Posterior vena cava (tissue), 2 donors: Measurements from ENCODE around the gene MROH7. TPM values are rescaled to one million over a fixed set of nuclear protein-coding genes. Genes with fewer than 3 reads are reported as not detected.

Source experiments
- DNase-seq: peaks from one replicate; pipeline ENCODE4 v3.0.0-alpha.2; 2020; ENCODE audit warnings: low spot score
- intact Hi-C, 2 donors: fragments of 100-400 bp; cut with DNase I; formaldehyde crosslinking; loops; one replicate each; pipeline versions ENCODE4 v1.14.1 to v1.14.2; 2022 to 2023
- total RNA-seq, 2 donors: library from RNA; stranded (reverse); fragmentation: NEBNext Ultra II Directional; extraction: Animal tissue kit (Norgen Biotek cat#: 25700); gene quantifications; one replicate each; pipeline ENCODE4 v1.2.1, GENCODE V29; 2021
- donor health status: DM: yes; HTN: yes; CAD: no.
- donor health status: DM: yes; HTN: yes; CAD: no.

The MROH7 gene
- total RNA-seq, 2 donors from 2014 or later: 2.5 to 4.8 TPM

DNA sequence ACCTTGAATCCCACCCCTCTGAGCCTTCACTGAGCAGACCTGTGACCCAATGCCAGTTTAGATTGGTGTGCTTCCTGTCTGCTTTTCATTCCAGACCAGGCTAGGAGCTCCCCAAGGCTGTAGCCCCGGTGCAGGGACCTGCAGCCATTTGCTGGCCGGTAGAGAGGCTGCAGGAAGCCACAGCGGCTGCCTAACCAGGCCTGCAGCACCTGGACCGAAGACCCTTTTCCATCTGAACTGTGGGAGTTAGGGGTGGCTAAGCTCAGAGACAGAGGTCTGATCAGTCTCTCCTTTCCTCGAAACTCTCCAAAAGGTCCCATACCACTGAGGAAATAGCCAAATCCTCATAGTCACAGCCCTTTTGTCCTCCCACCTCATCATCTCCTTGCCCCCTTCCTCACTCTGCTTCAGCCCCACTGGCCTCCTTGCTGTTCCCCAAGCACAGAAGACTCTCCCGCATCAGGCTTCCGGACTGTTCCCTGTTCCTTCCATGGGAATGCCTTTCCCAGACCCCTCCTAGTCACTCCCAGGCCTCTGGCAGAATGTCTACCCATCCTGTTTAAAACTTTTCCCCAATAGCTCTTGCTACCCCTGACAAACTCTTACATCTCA is 73.4 kb downstream of the MROH7 start:
- no peak for DNase-seq
- intact Hi-C loops: no loop called here

DNA sequence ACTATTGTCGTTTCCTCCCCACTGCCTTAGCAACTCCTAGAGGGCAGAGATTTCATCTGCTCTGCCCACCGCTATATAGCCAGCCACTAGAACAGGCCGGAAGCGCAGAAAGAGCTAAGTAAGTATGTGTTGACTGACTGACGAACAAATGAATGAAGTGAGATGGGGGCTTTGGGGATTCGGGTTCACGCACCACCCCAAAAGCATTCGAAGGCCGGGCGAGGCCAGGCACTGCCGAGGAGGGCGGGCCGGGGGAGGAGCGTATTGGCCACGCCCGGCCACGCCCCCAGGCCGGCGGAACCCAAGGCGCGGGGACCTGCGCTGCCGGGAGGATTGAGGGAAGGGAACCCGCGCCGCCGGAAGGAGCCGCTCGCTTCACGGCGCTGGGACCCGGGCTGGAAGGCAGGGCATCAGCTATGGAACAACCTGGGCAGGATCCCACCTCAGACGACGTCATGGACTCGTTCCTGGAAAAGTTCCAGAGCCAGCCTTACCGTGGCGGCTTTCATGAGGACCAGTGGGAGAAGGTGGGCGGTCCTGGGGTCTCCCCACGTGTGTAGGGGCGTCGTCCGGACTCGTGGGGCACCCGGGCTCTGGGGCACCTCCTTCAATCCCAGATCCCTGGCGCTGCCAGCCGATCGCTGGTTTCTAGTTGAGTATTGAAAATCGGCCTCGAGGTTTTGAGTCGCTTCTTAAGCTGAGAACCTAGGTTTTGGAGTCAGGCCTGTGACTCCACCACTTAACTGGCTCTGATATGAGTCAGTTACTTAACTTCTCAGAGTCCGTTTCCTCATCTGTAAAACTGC is 74.1 kb downstream of the MROH7 start, which contains the start of gene TTC4:
TTC4 (plus strand) TSS at position 369 of the 806 bp plus-strand sequence; CDS start at position 417, 48 bp downstream.
- intact Hi-C loops: no loop called here
- DNase-seq: peak; percentile 96

DNA sequence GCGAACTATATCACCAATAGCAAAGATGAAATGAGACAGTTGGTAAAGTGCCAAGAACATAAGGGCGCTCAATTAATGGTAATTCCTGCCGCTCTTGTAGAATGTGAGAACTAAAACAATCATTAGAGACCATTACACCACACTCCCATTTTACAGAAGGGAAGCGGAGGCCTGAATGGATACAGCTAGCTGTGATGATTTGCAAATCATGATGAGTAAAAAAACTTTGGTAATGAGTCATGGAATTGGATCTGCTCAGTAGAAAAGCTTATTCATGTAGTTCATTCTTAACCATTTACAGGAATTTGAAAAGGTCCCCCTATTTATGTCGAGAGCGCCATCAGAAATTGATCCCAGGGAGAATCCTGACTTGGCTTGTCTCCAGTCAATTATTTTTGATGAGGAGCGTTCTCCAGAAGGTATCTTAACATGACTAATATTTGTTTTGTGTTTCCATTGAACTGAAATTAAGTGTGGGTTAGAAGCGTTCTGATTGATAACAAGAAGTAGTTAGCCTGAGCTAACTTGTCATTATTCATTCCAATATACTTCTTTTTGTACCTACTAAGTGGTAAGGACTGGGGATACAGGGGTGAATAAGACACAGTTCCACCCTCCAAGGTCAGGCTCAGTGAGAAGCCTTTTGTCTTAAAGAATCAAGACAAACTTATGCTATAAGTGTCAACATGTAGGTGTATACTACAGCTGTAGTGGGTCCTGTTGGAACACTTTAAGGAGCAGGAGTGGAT is 74.9 kb downstream of the MROH7 start:
- intact Hi-C loops: no loop called here
- no peak for DNase-seq

DNA sequence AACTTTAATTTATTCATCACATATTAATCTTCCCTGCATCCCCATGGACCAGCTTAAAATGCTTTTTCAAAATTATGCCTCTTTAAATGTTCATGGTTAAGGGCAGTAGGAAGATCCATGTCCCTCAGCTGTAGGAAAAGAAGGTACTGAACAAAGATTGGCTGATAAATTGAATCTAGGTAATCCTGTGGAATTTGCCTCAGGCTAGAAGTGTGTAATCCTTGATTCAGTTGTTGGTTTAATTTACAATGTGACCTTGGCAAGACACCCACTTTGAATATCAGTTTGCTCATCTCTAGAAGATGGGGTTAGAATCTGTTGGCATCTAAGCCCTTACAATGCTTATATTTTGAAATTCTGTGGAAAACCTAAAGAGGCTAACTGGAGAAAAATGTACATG is 80.1 kb downstream of the MROH7 start:
- intact Hi-C loops: no loop called here

DNA sequence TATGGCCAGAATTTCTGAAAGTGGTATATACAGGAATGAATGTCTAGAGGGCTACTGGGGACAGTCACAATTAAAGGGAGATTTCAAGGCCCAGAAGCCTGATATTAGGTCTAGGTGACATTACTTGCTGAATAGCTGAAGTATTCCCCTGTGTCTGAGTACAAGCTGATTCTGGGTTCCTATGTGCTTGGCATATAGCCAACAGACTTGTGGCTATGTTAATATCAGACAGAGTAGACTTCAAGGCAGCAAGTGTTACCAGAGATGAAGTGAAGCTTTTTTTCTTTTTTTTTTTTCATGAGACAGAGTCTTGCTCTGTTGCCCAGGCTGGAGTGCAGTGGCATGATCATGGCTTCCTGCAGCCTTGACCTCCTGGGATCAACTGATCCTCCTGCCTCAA is 82.4 kb downstream of the MROH7 start:
- no peak for DNase-seq
- intact Hi-C loops: no loop called here

More for the DNA sequence above, 80.1 kb downstream of the MROH7 start:
- DNase-seq: no peak

DNA sequence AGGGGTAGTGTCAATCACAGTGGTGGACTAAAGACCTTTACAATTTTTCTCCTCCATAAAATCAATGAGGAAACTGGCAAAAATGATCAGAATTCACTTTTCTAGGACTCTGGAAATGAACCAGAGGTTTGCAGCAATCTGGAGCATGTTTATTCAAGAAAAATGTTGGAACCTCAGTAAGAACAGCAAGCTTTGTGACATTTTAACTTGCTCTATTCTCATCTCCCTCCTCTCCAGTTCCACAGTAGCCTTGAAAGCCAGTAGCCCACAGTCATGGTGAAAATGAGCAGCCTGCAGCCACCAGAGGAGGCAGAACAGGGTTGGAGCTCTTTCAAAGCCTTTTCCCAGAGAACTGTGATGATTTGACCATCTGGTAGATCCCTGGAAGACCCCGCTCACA is 83.2 kb downstream of the MROH7 start:
- intact Hi-C loops: no loop called here

DNA sequence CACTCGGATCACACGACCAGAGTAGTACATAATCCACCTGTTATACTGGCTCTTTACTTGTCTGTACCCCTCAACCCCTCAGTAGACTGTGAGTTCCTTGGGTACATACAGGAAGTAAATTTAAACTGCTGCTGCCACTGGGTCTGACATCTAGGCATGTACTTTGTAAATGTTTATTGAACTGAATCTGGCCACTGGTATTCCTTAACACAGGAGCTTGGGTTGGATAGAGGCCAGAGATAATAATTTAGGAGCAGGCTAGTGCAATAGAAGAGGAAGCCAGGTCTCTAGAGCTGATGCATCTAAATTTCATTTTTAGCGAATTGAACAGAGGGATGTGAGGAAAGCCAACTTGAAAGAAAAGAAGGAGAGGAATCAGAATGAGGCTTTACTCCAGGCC is 86.4 kb downstream of the MROH7 start:
- no peak for DNase-seq
- intact Hi-C loops: no loop called here

More for the DNA sequence above, 83.2 kb downstream of the MROH7 start:
- no peak for DNase-seq

DNA sequence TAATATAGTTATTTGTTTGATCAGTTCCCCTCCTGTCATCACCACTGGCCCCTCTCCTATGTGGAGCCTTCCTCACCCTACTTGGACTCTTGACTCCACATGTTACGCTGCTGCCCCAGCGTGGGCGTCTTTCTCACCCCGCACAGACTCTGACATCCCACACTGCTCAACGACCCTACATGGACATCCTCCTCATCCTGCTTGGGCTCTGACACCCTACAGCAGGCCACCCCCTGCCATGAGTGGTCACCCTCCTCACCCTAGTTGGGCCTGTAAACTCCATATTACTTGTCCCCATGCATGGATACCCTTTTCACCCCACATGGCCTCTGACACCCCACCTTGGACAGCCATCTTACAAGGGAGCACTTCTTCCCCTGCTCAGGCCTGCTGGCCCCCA is 95.1 kb downstream of the MROH7 start:
- intact Hi-C loops: no loop called here
- DNase-seq: no peak

DNA sequence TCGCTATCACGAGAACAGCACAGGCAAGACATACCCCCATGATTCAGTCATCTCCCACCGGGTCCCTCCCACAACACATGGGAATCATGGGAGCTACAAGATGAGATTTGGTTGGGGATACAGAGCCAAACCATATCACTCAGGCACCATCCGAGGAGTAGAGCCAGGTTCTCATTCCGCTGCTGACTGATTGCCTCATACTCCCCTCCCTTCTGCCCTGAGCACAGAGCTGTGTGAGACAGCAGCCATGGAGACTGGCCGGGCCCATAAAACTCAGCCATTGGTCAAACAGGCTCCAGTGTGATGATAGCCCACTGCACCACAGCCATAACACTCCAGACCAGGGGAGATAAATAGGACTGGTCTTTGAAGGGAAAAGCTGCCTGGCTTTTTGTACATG is 96.7 kb downstream of the MROH7 start:
- no peak for DNase-seq
- intact Hi-C loops: no loop called here

DNA sequence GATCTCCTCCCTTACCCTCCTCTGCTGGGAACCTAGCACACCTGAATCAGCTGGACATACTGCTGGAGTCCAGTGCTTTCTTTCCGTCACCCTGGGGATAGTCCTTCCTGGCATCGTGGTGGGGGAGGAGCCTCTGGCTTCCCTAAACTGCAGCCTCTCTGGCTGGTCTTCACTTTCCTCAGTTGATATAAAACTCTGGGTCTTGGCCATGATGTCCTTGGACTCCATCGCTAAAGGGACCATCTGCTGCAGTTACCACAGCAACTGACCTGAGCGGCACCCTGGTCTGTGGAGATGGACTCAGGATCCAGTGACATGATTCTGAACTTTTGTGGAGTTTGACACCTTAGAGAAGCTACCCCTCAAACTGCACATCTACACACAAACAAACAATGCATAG is 99.9 kb downstream of the MROH7 start:
- DNase-seq: no peak
- intact Hi-C loops: no loop called here

DNA sequence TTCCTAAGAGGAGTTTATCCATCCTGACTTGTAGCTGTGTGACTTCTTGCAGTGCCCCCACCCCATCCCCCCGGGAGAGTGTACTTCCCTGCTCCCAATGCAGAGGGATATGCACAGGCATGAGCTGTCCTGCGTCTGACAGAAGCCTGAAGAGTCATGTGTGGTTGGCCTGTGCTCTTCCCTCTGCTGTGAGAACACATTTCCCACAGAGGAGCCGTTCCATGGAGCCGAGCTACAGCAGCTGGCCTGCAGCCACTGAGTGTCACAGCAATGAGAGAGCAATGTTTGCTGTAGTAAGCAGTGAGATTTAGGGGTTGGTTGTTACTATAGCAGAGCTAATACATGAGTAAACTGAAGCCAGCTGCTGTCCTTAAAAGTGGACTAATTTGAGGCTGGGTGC is 100.7 kb downstream of the MROH7 start:
- intact Hi-C loops: no loop called here
- no peak for DNase-seq

DNA sequence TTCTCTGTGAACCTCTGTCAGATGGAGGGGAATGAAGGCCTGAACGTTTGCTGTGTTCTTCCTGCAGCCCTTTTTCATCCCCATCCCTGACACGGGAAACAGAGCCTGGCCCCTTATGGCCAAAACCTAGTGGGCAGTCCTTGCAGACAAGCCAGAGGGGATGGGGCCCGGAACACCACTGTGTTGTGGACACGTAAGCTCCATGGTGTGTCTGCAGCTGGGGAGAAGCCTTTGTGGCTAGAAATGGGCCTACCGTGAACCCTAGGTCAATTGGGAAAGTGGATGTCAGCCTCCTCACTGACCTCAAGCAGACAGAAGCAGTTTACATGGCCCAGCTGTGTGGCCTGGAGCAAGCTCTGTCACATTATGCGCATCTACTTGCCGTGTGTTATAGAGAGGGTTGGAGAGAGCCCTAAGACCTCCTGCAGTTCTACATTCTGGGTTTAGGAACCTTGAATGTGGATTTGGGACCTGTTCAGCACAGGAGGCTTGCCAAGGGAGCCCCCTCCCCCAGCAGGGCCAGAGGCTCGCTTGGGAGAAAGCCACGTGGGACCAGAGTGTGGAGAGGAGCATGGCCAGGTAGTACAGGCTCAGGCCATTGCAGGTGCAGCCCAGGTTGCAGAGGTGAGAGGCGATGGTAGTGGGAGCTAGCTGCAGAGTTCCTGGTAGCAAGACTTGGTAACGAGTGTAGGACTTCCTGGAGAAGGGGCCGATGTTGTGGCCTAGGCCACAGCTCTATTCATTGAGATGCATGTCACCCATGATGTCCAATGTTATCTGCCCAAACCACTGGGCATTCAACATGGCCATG is 102.0 kb downstream of the MROH7 start:
- no peak for DNase-seq
- intact Hi-C loops: no loop called here

DNA sequence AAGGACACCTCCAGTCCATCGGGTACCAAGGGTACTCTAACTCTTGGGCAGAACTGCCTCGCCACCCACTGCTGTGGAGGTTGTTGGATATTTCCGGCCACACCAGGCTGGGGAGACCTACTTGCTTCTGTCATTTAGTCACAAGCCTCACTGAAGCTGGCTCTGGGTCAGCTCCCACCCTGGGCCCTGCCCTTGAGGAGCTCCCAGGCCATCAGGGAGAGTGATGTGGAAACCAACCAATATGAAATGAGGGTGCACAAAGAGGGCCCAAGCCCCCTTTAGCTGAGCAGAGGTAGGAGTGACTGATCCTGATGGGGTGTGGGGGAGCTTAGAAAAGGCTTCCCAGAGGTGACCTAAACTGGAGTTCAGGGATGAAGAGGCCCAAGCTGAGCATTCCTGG is 103.1 kb downstream of the MROH7 start:
- no peak for DNase-seq
- intact Hi-C loops: no loop called here

DNA sequence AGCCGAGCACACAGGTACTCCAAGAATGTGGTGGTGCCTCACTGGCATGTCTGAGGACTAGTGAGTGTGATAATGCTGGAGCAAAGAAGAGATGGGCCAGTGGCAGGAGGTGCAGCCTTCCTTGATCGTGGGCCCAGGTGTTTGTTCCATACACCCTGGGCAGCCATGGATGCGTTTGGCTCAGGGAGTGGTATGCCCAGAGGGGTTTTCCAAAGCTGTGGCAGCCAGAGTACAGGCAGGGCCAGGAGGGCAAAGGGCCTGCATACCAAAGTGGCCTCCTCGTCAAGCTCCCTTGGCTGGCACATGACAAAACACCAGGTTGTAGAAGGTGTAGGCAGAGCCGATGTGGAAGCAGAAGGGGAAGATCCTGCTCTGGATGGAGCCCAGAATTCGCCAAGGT is 103.7 kb downstream of the MROH7 start:
- intact Hi-C loops: no loop called here
- DNase-seq: no peak

DNA sequence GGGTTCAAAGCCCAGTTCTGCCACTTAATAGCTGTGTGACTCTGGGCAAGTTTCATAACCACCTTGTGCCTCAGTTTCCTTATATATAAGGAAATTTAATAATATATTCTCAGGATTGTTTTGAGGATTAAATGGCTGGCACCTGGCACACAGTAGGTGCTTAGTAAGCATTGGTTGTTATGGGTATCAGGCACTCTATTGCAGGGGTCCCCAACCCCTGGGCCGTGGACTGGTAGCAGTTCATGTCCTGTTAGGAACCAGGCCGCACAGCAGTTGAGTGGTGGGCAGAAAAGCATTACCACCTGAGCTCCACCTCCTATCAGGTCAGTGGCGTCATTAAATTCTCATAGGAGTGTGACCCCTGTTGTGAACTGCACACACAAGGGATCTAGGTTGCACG is 104.3 kb downstream of the MROH7 start:
- DNase-seq: no peak
- intact Hi-C loops: no loop called here

DNA sequence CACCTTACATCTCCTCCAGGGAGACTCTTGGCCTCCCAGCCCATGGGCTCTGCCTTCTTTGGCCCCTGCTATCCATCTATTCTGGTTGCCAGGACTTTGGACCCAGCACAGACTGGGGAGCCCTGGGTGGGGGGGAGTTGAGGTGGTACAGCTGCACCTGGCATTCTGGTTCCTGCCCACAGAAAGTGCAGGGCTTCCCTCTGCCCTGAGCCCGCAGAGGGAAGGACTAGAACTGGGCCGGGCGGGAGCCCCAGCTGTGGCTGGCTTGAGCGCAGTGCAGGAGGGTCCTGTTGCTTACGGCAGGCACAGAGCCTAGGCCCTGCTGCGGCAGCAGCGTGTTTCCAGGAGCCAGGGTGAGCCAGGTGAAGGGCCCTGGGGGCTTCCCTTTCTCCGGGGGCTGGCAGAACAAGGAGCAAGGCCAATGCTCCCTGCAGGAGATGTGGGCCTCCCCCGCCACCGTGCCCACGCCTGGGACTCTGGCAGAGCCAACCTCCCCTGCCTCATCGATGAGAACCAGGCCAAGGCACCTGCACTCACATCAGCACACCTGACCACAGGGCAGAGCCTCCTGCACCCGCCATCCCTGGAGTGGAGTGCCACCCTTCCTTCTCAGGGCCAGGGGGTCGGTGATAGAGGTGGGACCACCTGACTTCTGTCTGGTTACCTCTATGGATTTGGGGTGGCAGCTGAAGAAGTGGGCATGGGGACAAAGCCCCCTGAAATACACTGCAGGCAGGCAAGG is 106.7 kb downstream of the MROH7 start:
- intact Hi-C loops: no loop called here
- DNase-seq: no peak

DNA sequence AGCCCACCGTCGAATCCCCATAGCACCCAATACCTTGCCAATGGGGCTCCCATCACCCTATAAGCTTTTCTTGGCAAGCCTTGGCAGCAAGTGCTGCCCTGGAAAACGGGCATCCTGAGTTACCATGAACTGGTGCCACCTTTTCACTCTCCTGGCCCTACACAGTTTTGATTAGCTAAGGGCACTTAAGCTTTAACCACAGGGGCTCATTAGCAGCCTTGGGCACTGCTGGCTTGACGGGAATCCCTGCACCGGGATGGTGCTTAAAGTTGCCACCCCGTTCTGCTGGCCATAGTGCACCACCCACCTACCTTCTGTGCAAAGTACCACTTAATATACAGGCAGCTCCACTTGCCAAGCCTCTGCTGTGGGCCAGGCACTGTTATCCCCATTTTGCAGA is 109.0 kb downstream of the MROH7 start:
- intact Hi-C loops: no loop called here
- DNase-seq: no peak

DNA sequence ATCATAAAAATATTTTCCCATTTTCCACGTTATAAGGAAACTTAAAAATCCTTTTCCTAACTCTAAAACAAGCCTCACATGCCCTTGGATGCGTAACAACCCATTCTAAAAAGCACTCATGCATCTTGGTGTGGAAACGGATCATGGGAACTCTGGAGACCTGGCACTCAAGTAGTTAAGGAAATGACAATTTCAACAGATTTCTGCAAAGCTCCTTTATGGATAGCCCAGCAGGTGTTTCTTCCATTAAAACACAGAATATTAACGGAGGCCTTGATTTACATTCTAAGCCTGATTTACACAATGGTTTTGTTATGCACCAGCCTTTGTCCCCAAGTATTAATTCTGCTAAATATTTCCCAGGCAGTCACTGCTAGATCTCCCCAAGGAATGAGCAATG is 109.8 kb downstream of the MROH7 start:
- intact Hi-C loops: no loop called here
- no peak for DNase-seq

DNA sequence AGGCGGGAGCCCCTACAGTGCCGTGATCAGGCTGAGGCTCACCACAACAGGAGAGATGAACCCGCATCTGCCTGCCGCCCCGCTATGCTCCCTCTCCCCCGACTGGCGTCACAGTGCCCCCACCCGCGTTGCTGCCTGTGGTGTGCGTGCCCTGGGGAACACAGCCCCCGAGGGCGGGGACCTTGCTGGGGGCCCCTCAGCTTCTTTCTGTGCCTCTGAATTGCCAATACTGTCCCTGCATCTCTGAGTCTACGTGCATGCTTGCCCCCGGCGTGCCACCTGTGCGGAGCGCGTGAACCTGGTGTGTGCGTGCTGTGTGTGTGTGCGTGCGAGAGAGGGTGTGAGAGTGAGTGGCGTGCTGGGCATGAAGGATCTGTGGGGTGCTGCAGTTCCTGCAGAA is 112.5 kb downstream of the MROH7 start:
- no peak for DNase-seq
- intact Hi-C loops: no loop called here
